ENCODE results near the gene DLEC1. TPM values are rescaled to one million over a fixed set of nuclear protein-coding genes. Genes with fewer than 3 reads are reported as not detected.

DLEC1 gene
- polyA plus RNA-seq, 6 donors from 2014 or later, result 0.09 to 0.50 (median 0.30) TPM; not detected in 2

- no peaks in the 10 kb centered on the region for H3K9me3 Mint-ChIP-seq
- peak overlapping the region in 4 of 8 donors; percentile 8 to 85 (median 36) for H3K4me3 Mint-ChIP-seq
- H3K4me1 Mint-ChIP-seq, result peaks cover 22 to 32% (median 23%) of the 10 kb centered on the region in 3 donors
- DNase-seq, result no peak
- peaks cover 0 to 6% of the 10 kb centered on the region in 2 donors for H3K36me3 Mint-ChIP-seq
- H3K27me3 Mint-ChIP-seq, result no peaks in the 10 kb centered on the region
- peak in 1 of 2 donors; percentile 44 for ATAC-seq (ENCODE audit: low read depth in 2 of 2)
- peak overlapping the region in 3 of 6 donors; percentile 41 to 94 (median 80) for H3K27ac Mint-ChIP-seq
These were observed 76.8 kb downstream of the DLEC1 start for GRCh38 chr3:38115645-38116427.

DNA sequence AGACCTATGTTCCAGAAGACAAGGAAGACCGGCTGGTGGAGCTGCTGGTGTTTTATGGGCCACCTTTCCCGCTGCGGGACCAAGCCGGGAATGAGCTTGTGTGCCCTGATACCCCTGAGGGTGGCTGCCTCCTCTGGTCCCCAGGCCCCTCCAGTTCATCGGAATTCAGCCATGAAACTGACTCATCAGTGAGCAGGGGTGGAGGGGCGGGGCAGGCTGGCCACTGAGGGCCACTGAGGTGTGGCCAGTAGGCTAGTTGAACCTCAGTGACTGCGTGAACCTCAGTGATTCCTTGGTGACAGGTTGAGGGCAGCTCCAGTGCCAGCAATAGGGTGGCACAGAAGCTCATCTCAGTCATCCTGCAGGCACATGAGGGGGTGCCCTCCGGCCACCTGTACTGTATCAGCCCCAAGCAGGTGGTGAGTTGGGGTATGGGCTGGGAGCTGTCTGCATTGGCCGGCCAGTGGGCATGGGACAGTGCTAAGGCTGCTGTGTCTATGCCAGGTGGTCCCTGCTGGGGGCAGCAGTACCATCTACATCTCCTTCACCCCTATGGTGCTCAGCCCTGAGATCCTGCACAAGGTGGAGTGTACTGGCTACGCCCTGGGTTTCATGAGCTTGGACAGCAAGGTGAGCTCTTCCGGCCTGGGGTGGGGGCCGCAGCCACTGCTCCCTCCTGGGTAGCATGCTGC, 77.6 kb downstream of the DLEC1 start:
- peaks cover 22 to 32% (median 24%) of the 10 kb centered on the region in 3 donors for H3K4me1 Mint-ChIP-seq
- no peaks in the 10 kb centered on the region for H3K9me3 Mint-ChIP-seq
- DNase-seq (no peak), ATAC-seq (ENCODE audit: low read depth in 2 of 2) (no peak)
- no peaks in the 10 kb centered on the region for H3K27me3 Mint-ChIP-seq
- peak overlapping the region in 1 of 8 donors; percentile 41 for H3K4me3 Mint-ChIP-seq
- no peak overlapping the region for H3K27ac Mint-ChIP-seq
- H3K36me3 Mint-ChIP-seq, result peaks cover 0 to 7% of the 10 kb centered on the region in 2 donors

DNA sequence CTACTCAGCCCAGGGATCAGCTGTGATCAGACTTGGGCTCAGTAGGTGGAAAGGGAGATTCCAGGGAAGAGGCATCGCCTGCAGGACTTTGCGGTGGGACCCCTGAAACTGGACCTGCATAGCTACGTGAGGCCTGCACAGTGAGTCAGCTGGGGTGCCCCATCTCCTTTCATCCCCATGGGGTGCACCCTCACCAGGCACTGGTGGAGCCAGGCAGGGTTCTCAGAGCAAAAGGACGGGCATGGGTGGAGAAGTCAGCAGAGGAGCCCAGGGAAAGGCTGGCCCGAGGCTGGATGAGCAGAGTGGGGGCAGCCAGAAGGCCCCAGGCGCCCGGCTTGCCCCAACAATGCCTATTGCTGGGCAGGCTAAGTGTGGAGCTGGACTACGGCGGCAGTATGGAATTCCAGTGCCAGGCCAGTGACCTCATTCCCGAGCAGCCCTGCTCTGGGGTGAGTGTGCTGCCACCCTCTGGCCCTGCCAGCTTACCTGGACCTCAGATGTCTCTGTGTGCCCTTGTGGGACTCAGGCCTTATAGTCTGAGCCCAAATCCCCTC, 78.2 kb downstream of the DLEC1 start:
- Mint-ChIP-seq H3K36me3 (peaks cover 0 to 7% of the 10 kb centered on the region in 2 donors), H3K4me3 (no peak overlapping the region), H3K9me3 (no peaks in the 10 kb centered on the region), H3K27me3 (no peaks in the 10 kb centered on the region), H3K4me1 (peaks cover 22 to 32% (median 24%) of the 10 kb centered on the region in 3 donors), H3K27ac (no peak overlapping the region)
- ATAC-seq (ENCODE audit: low read depth in 2 of 2) (no peak), DNase-seq (no peak)

DNA sequence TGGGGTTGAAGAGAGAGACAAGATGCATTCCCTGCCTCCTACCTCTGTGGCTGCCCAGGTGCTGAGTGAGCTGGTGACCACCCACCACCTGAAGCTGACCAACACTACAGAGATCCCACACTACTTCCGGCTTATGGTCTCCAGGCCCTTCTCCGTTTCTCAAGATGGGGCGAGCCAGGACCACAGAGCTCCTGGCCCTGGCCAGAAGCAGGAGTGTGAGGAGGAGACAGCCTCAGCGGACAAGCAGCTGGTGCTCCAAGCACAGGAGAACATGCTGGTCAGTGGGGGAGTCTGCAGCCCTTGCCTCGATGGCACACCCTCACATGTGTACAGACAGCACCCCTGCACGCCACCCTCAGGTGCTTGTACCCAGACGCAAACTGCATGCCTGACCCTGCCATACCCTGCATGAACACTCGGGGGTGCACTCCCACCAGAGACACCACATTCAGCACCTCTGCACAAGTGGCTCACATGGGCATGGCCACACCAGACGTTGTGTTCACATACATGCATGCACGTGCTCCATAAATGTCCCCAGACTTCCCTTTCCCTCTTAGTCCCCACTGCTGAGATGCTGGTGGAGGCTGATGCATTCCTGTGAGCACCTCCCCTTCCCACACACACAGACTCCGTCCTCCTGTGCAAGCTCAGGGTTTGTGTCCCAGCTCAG, 78.9 kb downstream of the DLEC1 start:
- H3K36me3 Mint-ChIP-seq, result peaks cover 2 to 7% of the 10 kb centered on the region in 2 donors
- ATAC-seq (ENCODE audit: low read depth in 2 of 2), result peak; percentile 64 to 75
- no peaks in the 10 kb centered on the region for H3K27me3 Mint-ChIP-seq
- DNase-seq, result peak; percentile 56
- H3K4me3 Mint-ChIP-seq, result peak overlapping the region in 1 of 8 donors; percentile 44
- H3K9me3 Mint-ChIP-seq, result no peaks in the 10 kb centered on the region
- H3K4me1 Mint-ChIP-seq, result peaks cover 22 to 32% (median 24%) of the 10 kb centered on the region in 3 donors
- peak overlapping the region in 1 of 6 donors; percentile 67 for H3K27ac Mint-ChIP-seq

GRCh38 chr3:38118421-38119247, 79.6 kb downstream of the DLEC1 start:
- DNase-seq (no peak), ATAC-seq (ENCODE audit: low read depth in 2 of 2) (no peak)
- H3K4me1 Mint-ChIP-seq, result peaks cover 22 to 32% (median 24%) of the 10 kb centered on the region in 3 donors

GRCh38 chr3:38119248-38119544, 80.2 kb downstream of the DLEC1 start:
- no peak for DNase-seq
- Mint-ChIP-seq H3K4me3 (no peak overlapping the region), H3K9me3 (no peaks in the 10 kb centered on the region), H3K27ac (peak overlapping the region in 2 of 6 donors; percentile 35 to 74), H3K27me3 (no peaks in the 10 kb centered on the region), H3K4me1 (peaks cover 22 to 32% (median 24%) of the 10 kb centered on the region in 3 donors), H3K36me3 (peaks cover 5 to 7% of the 10 kb centered on the region in 2 donors)
- ATAC-seq (ENCODE audit: low read depth in 2 of 2), result no peak

More at GRCh38 chr3:38118421-38119247, 79.6 kb downstream of the DLEC1 start:
- H3K27me3 Mint-ChIP-seq, result no peaks in the 10 kb centered on the region
- H3K27ac Mint-ChIP-seq, result peak overlapping the region in 4 of 6 donors; percentile 54 to 76 (median 70)
- no peaks in the 10 kb centered on the region for H3K9me3 Mint-ChIP-seq
- no peak overlapping the region for H3K4me3 Mint-ChIP-seq
- H3K36me3 Mint-ChIP-seq, result peaks cover 5 to 7% of the 10 kb centered on the region in 2 donors

DNA sequence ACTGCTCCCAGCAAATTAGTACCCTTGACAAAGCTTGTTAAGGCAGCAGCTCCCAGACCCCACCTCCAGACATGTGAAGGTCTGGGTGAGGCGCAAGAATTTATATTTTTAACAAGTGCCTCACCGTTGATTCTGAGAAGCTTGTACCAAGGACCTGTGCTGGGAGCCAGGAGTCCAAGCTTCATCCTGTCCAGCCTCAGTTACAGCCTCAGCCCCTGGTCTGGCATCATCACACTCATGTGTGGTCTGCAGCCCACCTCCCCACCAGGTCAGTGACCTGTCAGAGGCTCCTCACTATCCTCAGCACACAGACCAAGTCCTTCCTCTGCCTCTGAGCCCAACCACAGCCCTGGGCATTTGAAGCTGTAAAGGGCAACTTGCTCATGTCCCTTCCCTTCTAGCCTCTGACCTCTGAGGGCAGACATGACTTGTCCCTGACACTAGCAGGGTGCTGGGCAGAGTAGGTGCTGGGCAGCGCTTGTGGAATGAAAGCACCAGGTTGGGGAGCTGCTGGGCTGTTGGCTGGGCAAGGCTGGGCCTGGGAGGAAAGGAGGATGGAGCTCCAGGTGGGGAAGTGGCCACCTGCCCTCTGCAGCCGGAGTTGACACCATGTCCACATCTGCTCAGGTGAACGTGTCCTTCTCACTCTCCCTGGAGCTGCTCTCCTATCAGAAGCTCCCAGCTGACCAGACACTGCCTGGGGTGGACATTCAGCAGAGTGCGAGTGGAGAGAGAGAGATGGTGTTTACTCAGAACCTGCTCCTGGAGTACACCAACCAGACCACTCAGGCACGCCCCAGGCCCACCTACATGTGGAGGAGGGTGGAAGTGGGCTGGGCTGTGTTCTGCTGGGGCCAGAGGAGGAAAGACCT, 81.0 kb downstream of the DLEC1 start:
- Mint-ChIP-seq H3K4me1 (peaks cover 16 to 23% (median 23%) of the 10 kb centered on the region in 3 donors), H3K27ac (peak overlapping the region in 5 of 6 donors; percentile 0 to 63 (median 26)), H3K9me3 (no peaks in the 10 kb centered on the region), H3K36me3 (peaks cover 9 to 13% of the 10 kb centered on the region in 2 donors), H3K4me3 (no peak overlapping the region), H3K27me3 (no peaks in the 10 kb centered on the region)
- no peak for ATAC-seq (ENCODE audit: low read depth in 2 of 2)
- no peak for DNase-seq

DNA sequence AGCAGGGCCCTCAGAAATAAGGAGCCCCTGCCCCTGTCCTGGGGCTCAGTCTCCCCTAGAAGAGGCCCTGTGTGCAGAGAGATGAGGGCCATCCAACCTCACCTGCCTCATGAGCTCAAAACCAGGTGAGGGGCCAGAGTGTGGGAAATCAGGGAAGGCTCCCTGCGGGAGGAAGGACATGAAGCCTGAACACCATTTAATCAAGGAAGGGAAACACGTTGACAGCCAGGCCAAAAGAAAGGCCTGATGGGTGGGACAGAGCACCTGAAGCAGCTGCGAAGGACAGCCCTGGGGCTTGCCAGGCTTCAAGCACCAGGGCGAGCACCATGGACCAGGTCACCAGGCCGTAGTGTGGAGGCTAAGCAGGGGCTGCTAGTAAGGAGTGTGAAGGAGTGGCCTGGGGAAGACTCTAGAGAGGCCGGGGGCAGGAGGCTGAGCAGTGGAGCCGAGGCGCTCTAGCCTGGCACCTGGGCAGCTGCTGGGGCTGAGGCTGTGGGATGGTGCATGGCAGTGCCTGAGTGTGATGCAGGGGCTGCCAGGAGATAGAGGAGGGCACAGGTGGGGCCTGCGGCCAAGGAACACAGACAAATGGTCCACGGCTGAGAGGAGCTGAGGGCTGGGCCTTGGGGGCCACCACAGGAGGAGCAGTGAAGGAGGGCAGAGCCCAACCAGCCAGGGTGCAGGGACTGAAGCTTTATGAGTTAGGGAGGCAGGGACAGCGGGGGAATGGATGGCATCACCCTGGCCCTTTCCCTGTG, 81.9 kb downstream of the DLEC1 start:
- Mint-ChIP-seq H3K4me3 (no peak overlapping the region), H3K27me3 (no peaks in the 10 kb centered on the region), H3K27ac (peak overlapping the region in 4 of 6 donors; percentile 0 to 69 (median 20)), H3K36me3 (peaks cover 12 to 21% of the 10 kb centered on the region in 2 donors), H3K9me3 (no peaks in the 10 kb centered on the region), H3K4me1 (peaks cover 8 to 21% (median 15%) of the 10 kb centered on the region in 3 donors)
- DNase-seq (no peak), ATAC-seq (ENCODE audit: low read depth in 2 of 2) (no peak)

GRCh38 chr3:38121451-38121831, 82.4 kb downstream of the DLEC1 start:
- H3K27ac Mint-ChIP-seq, result no peak overlapping the region
- no peak for ATAC-seq (ENCODE audit: low read depth in 2 of 2)
- H3K4me3 Mint-ChIP-seq, result no peak overlapping the region
- H3K9me3 Mint-ChIP-seq, result no peaks in the 10 kb centered on the region
- DNase-seq, result no peak
- peaks cover 12 to 23% of the 10 kb centered on the region in 2 donors for H3K36me3 Mint-ChIP-seq
- H3K4me1 Mint-ChIP-seq, result peaks cover 2 to 19% (median 13%) of the 10 kb centered on the region in 3 donors
- no peaks in the 10 kb centered on the region for H3K27me3 Mint-ChIP-seq

DNA sequence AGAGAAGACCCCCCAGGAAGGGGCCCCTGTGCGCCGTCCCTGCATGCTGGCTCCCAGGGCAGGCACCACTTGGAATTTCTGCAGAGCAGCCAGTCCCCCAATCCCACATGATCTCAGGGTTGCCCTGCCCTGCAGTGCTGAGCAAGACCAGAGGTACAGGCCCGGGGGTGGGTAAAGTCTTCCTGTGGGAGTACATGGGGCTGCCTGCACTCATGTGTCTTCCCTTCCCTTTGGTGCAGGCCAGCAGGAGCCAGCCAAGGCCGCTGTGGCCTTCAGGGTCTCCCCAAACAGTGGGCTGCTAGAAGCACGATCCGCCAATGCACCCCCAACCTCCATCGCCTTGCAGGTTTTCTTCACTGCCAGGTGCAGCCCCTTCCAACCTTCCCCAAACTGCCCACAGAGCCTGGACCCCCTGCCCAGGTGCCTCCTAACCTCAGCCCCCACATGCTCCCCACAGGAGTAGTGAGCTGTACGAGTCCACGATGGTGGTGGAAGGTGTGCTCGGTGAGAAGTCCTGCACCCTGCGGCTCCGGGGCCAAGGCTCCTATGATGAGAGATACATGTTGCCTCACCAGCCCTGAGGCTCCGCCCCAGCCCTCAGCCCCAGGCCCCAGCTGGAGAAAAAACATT, 82.9 kb downstream of the DLEC1 start:
- DNase-seq, result no peak
- H3K27me3 Mint-ChIP-seq, result no peaks in the 10 kb centered on the region
- no peak for ATAC-seq (ENCODE audit: low read depth in 2 of 2)
- no peak overlapping the region for H3K4me3 Mint-ChIP-seq
- H3K4me1 Mint-ChIP-seq, result peaks cover 2 to 19% (median 13%) of the 10 kb centered on the region in 3 donors
- no peak overlapping the region for H3K27ac Mint-ChIP-seq
- peaks cover 12 to 23% of the 10 kb centered on the region in 2 donors for H3K36me3 Mint-ChIP-seq
- no peaks in the 10 kb centered on the region for H3K9me3 Mint-ChIP-seq

DNA sequence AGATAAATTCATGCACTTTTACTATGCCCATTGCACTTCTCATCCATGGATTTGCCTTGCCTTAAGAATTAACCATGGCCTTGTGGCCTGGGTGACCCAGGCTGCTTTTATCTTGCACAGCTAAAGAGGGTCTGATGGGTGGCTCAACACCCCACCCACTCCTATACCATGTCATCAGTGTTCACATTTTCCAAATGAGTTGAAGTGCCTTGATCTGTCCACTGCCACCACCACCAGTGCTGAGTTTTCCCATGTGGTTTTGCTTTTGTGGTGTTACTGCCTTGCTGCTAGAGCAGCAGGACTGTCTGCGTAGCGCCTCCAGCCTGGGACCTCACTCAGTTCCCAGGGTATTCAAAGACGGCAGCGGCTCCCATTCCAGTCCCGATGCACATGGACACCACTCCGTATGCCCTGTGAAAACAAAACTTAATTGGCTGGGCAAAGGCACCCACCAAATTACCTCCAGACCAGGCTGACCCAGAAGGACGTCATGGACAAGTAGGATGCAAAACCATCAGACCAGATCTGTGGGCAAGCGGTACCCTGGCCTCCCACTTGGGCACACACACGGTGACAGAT, 83.8 kb downstream of the DLEC1 start:
- Mint-ChIP-seq H3K27me3 (no peaks in the 10 kb centered on the region), H3K4me3 (no peak overlapping the region), H3K36me3 (peaks cover 12 to 23% of the 10 kb centered on the region in 2 donors), H3K9me3 (no peaks in the 10 kb centered on the region), H3K4me1 (peaks cover 2 to 17% (median 13%) of the 10 kb centered on the region in 3 donors), H3K27ac (no peak overlapping the region)
- DNase-seq (no peak), ATAC-seq (ENCODE audit: low read depth in 2 of 2) (no peak)

Measured in naive B cell (primary cell).